Neural progenitor cell (in vitro differentiated cells): Measurements from ENCODE around the gene FXYD7. TPM values are rescaled to one million over a fixed set of nuclear protein-coding genes. Genes with fewer than 3 reads are reported as not detected.

Source experiments
- DNase-seq: peaks from one replicate; pipeline ENCODE4 v3.0.0-alpha.2; 2016; ENCODE audit warnings: low spot score
- H2AFZ ChIP-seq: fragments of 200-600 bp; sonication (generic); replicated peaks from 2 replicates; pipeline ENCODE4 v1.6.1; 2016; ENCODE audit warnings: antibody characterized with exemption
- H3F3A ChIP-seq: fragments of 200-600 bp; sonication (generic); 2 replicates; pipeline ENCODE4 v1.6.1; 2016; ENCODE audit warnings: antibody characterized with exemption, low read depth
- H3K27ac ChIP-seq: fragments of 200-600 bp; sonication (generic); 2 replicates; pipeline ENCODE4 v1.5.1; 2016; ENCODE audit warnings: mild to moderate bottlenecking
- H3K27me3 ChIP-seq: fragments of 200-600 bp; sonication (generic); 2 replicates; pipeline ENCODE4 v1.6.1; 2016; ENCODE audit warnings: mild to moderate bottlenecking, moderate library complexity
- H3K36me3 ChIP-seq: fragments of 200-600 bp; sonication (generic); 2 replicates; pipeline ENCODE4 v1.5.1; 2016
- H3K4me1 ChIP-seq: fragments of 200-600 bp; sonication (generic); 2 replicates; pipeline ENCODE4 v1.6.1; 2016; ENCODE audit warnings: mixed run types
- H3K4me2 ChIP-seq: fragments of 200-600 bp; sonication (generic); 2 replicates; pipeline ENCODE4 v1.6.1; 2016
- H3K4me3 ChIP-seq: fragments of 200-600 bp; sonication (generic); 2 replicates; pipeline ENCODE4 v1.5.1; 2016
- H3K79me2 ChIP-seq: fragments of 200-600 bp; sonication (generic); 2 replicates; pipeline ENCODE4 v1.6.1; 2016; ENCODE audit warnings: low read depth
- H3K9ac ChIP-seq: fragments of 200-600 bp; sonication (generic); 2 replicates; pipeline ENCODE4 v1.6.1; 2016
- H3K9me3 ChIP-seq: fragments of 200-600 bp; sonication (generic); 2 replicates; pipeline ENCODE4 v1.5.1; 2016; ENCODE audit warnings: low read depth
- H4K20me1 ChIP-seq: fragments of 200-600 bp; sonication (generic); 2 replicates; pipeline ENCODE4 v1.6.1; 2016; ENCODE audit warnings: low read depth
- H3K27ac Mint-ChIP-seq: 3 replicates; pipeline ENCODE4 v1.8.0; 2021; ENCODE audit warnings: mixed read lengths
- H3K27me3 Mint-ChIP-seq: 2 replicates; pipeline ENCODE4 v1.8.0; 2022; ENCODE audit warnings: low read depth, mild to moderate bottlenecking, inconsistent platforms, moderate library complexity, mixed read lengths; ENCODE audit not compliant: insufficient read depth
- H3K36me3 Mint-ChIP-seq: 3 replicates; pipeline ENCODE4 v1.8.0; 2021; ENCODE audit warnings: mixed read lengths
- H3K4me1 Mint-ChIP-seq: 3 replicates; pipeline ENCODE4 v1.8.0; 2021; ENCODE audit warnings: mixed read lengths
- H3K4me3 Mint-ChIP-seq: 3 replicates; pipeline ENCODE4 v1.8.0; 2021; ENCODE audit warnings: mild to moderate bottlenecking, moderate library complexity, mixed read lengths
- H3K9me3 Mint-ChIP-seq: 3 replicates; pipeline ENCODE4 v1.8.0; 2020; ENCODE audit warnings: mixed read lengths
- EZH2 ChIP-seq: fragments of 200-600 bp; sonication (generic); IDR thresholded peaks from 2 replicates; pipeline ENCODE4 v1.6.1; 2017; ENCODE audit warnings: antibody characterized with exemption, mild to moderate bottlenecking, moderate library complexity
- EZH2phosphoT487 ChIP-seq: fragments of 200-600 bp; sonication (generic); IDR thresholded peaks from 2 replicates; pipeline ENCODE4 v1.6.1; 2017; ENCODE audit warnings: antibody characterized with exemption
- total RNA-seq: library from RNA; depleted of rRNA; stranded (reverse); fragments of >200 nt; gene quantifications from 2 replicates; pipeline ENCODE4 v1.2.3, GENCODE V29; 2015; ENCODE audit warnings: low replicate concordance
- TF ChIP-seq, protein P1 (sequence below): fragments of 200-600 bp; sonication (generic); IDR thresholded peaks from 2 replicates; pipeline ENCODE4 v1.5.1; 2017; ENCODE audit warnings: antibody characterized with exemption, mild to moderate bottlenecking

FXYD7 gene
- total RNA-seq, 1 donor from 2014 or later: 0.13 TPM

- no peaks in the 10 kb centered on the region for H3K79me2 ChIP-seq
- no peaks in the 10 kb centered on the region for H3K9me3 ChIP-seq
- H3K4me1 Mint-ChIP-seq: peaks cover 11% of the 10 kb centered on the region
- H3K4me2 ChIP-seq: no peak overlapping the region
- no peaks in the 10 kb centered on the region for H4K20me1 ChIP-seq
- H3K27me3 Mint-ChIP-seq: peaks cover 8% of the 10 kb centered on the region
- H3K27ac ChIP-seq: no peak overlapping the region
- H3K9ac ChIP-seq: no peak overlapping the region
- H3K36me3 ChIP-seq: no peaks in the 10 kb centered on the region
- peaks cover 6% of the 10 kb centered on the region for H3K4me1 ChIP-seq
- no peak overlapping the region for H3K4me3 Mint-ChIP-seq
- H3K36me3 Mint-ChIP-seq: no peaks in the 10 kb centered on the region
- H3K4me3 ChIP-seq: no peak overlapping the region
- no peak overlapping the region for H3K27ac Mint-ChIP-seq
- H3K27me3 ChIP-seq: no peaks in the 10 kb centered on the region
- TF ChIP-seq EZH2: no peak
- TF ChIP-seq EZH2phosphoT487: no peak
- TF ChIP-seq, protein P1, sequence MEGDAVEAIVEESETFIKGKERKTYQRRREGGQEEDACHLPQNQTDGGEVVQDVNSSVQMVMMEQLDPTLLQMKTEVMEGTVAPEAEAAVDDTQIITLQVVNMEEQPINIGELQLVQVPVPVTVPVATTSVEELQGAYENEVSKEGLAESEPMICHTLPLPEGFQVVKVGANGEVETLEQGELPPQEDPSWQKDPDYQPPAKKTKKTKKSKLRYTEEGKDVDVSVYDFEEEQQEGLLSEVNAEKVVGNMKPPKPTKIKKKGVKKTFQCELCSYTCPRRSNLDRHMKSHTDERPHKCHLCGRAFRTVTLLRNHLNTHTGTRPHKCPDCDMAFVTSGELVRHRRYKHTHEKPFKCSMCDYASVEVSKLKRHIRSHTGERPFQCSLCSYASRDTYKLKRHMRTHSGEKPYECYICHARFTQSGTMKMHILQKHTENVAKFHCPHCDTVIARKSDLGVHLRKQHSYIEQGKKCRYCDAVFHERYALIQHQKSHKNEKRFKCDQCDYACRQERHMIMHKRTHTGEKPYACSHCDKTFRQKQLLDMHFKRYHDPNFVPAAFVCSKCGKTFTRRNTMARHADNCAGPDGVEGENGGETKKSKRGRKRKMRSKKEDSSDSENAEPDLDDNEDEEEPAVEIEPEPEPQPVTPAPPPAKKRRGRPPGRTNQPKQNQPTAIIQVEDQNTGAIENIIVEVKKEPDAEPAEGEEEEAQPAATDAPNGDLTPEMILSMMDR: no peak
- no peak for DNase-seq
- no peak overlapping the region for H2AFZ ChIP-seq
- H3F3A ChIP-seq: peaks cover 5% of the 10 kb centered on the region
- peaks cover 5% of the 10 kb centered on the region for H3K9me3 Mint-ChIP-seq
These were observed 12.0 kb upstream of the FXYD7 start for GRCh38 chr19:35130761-35131720.

GRCh38 chr19:35132254-35132653, 10.8 kb upstream of the FXYD7 start:
- Histone ChIP-seq H3F3A (peaks cover 5% of the 10 kb centered on the region), H3K79me2 (no peaks in the 10 kb centered on the region), H3K4me2 (no peak overlapping the region), H3K9me3 (no peaks in the 10 kb centered on the region), H2AFZ (no peak overlapping the region), H3K4me1 (peaks cover 6% of the 10 kb centered on the region), H3K9ac (no peak overlapping the region), H3K36me3 (no peaks in the 10 kb centered on the region), H3K27me3 (no peaks in the 10 kb centered on the region), H3K27ac (no peak overlapping the region), H4K20me1 (no peaks in the 10 kb centered on the region), H3K4me3 (no peak overlapping the region)
- Mint-ChIP-seq H3K4me1 (peaks cover 14% of the 10 kb centered on the region), H3K27me3 (peaks cover 6% of the 10 kb centered on the region), H3K9me3 (peaks cover 5% of the 10 kb centered on the region), H3K4me3 (peak overlapping the region; percentile 1), H3K36me3 (no peaks in the 10 kb centered on the region), H3K27ac (peak overlapping the region; percentile 7)
- TF ChIP-seq EZH2phosphoT487 (no peak), EZH2 (no peak)
- TF ChIP-seq, protein P1: no peak
- DNase-seq: no peak

GRCh38 chr19:35133826-35134225, 9.2 kb upstream of the FXYD7 start:
- no peak overlapping the region for H3K27ac ChIP-seq
- no peaks in the 10 kb centered on the region for H3K79me2 ChIP-seq
- peaks cover 22% of the 10 kb centered on the region for H3K4me1 Mint-ChIP-seq
- no peak for DNase-seq
- no peaks in the 10 kb centered on the region for H3K36me3 Mint-ChIP-seq
- peaks cover 11% of the 10 kb centered on the region for H3K27me3 Mint-ChIP-seq
- H3K4me3 ChIP-seq: no peak overlapping the region
- peaks cover 12% of the 10 kb centered on the region for H3K4me1 ChIP-seq
- peaks cover 8% of the 10 kb centered on the region for H3K9me3 Mint-ChIP-seq
- H3K27me3 ChIP-seq: no peaks in the 10 kb centered on the region
- no peak overlapping the region for H3K4me3 Mint-ChIP-seq
- no peaks in the 10 kb centered on the region for H4K20me1 ChIP-seq
- H3K4me2 ChIP-seq: no peak overlapping the region
- H3K9ac ChIP-seq: no peak overlapping the region
- no peaks in the 10 kb centered on the region for H3K9me3 ChIP-seq
- no peaks in the 10 kb centered on the region for H3K36me3 ChIP-seq
- no peak overlapping the region for H3K27ac Mint-ChIP-seq
- TF ChIP-seq, protein P1: no peak
- no peak for TF ChIP-seq EZH2
- TF ChIP-seq EZH2phosphoT487: no peak
- H2AFZ ChIP-seq: no peak overlapping the region
- H3F3A ChIP-seq: peaks cover 5% of the 10 kb centered on the region
